ENCODE measurements around the gene TOM1L2.

The TOM1L2 gene

GRCh38 chr17:17840751-17841591 is 131.2 kb downstream of the TOM1L2 start:
- FAIRE-seq (peak; percentile 84), DNase-seq (ENCODE audit: insufficient read length, low spot score) (no peak)

GRCh38 chr17:17839791-17840707 is 132.2 kb downstream of the TOM1L2 start:
- peak; percentile 96 for FAIRE-seq
- TF ChIP-seq POLR2A (IDR thresholded peaks at IDR 0.05; ENCODE audit: low read depth, low read length) (peak; percentile 34; the same call in 1 of the 2 replicates), TAF1 (IDR thresholded peaks at IDR 0.05; ENCODE audit: low read depth, low read length) (no peak), POU2F2 (IDR thresholded peaks at IDR 0.05; ENCODE audit: low read depth, low read length) (0 out of 2 replicates have a peak, but pooled peaks have one; percentile 24), POLR2AphosphoS5 (IDR thresholded peaks at IDR 0.05; ENCODE audit: low read depth, low read length) (peak; percentile 38; the same call in 1 of the 2 replicates)
- peak; percentile 98 for DNase-seq (ENCODE audit: insufficient read length, low spot score)

More at GRCh38 chr17:17840751-17841591, 131.2 kb downstream of the TOM1L2 start:
- TF ChIP-seq PAX5 (IDR thresholded peaks at IDR 0.05; ENCODE audit: insufficient read depth, low read length, severe bottlenecking), result no peak

- TF ChIP-seq POLR2A (IDR thresholded peaks at IDR 0.05; ENCODE audit: low read depth, low read length), result no peak
- no peak for TF ChIP-seq PAX5 (IDR thresholded peaks at IDR 0.05; ENCODE audit: insufficient read depth, low read length, severe bottlenecking)
- no peak for TF ChIP-seq POLR2AphosphoS5 (IDR thresholded peaks at IDR 0.05; ENCODE audit: low read depth, low read length)
- no peak for TF ChIP-seq TAF1 (IDR thresholded peaks at IDR 0.05; ENCODE audit: low read depth, low read length)
- TF ChIP-seq POU2F2 (IDR thresholded peaks at IDR 0.05; ENCODE audit: low read depth, low read length), result no peak
- no peak for TF ChIP-seq SPI1 (IDR thresholded peaks at IDR 0.05; ENCODE audit: low read depth, low read length)
- no peak for DNase-seq (ENCODE audit: insufficient read length, low spot score)
- peak; percentile 63 for FAIRE-seq
Measured at GRCh38 chr17:17837966-17838962, 133.9 kb downstream of the TOM1L2 start.

- FAIRE-seq (peak; percentile 26), DNase-seq (ENCODE audit: insufficient read length, low spot score) (no peak)
- no peak for TF ChIP-seq TAF1 (IDR thresholded peaks at IDR 0.05; ENCODE audit: low read depth, low read length)
- no peak for TF ChIP-seq POLR2AphosphoS5 (IDR thresholded peaks at IDR 0.05; ENCODE audit: low read depth, low read length)
- no peak for TF ChIP-seq PAX5 (IDR thresholded peaks at IDR 0.05; ENCODE audit: insufficient read depth, low read length, severe bottlenecking)
- no peak for TF ChIP-seq POU2F2 (IDR thresholded peaks at IDR 0.05; ENCODE audit: low read depth, low read length)
- no peak for TF ChIP-seq SPI1 (IDR thresholded peaks at IDR 0.05; ENCODE audit: low read depth, low read length)
- TF ChIP-seq POLR2A (IDR thresholded peaks at IDR 0.05; ENCODE audit: low read depth, low read length), result no peak
Measured at GRCh38 chr17:17837380-17837821, 134.8 kb downstream of the TOM1L2 start.

- DNase-seq (ENCODE audit: insufficient read length, low spot score) (peak; percentile 72), FAIRE-seq (no peak)
- no peak for TF ChIP-seq PAX5 (IDR thresholded peaks at IDR 0.05; ENCODE audit: insufficient read depth, low read length, severe bottlenecking)
- TF ChIP-seq POLR2AphosphoS5 (IDR thresholded peaks at IDR 0.05; ENCODE audit: low read depth, low read length), result no peak
- no peak for TF ChIP-seq POU2F2 (IDR thresholded peaks at IDR 0.05; ENCODE audit: low read depth, low read length)
- TF ChIP-seq TAF1 (IDR thresholded peaks at IDR 0.05; ENCODE audit: low read depth, low read length), result no peak
- no peak for TF ChIP-seq POLR2A (IDR thresholded peaks at IDR 0.05; ENCODE audit: low read depth, low read length)
- TF ChIP-seq SPI1 (IDR thresholded peaks at IDR 0.05; ENCODE audit: low read depth, low read length), result no peak
Measured at GRCh38 chr17:17836818-17837379, 135.3 kb downstream of the TOM1L2 start, which contains the start of gene SREBF1. Gene SREBF1, minus strand, starts transcription at chr17:17836986. Its CDS starts 169 bp downstream, at chr17:17836817.

GRCh38 chr17:17836250-17836817 is 135.9 kb downstream of the TOM1L2 start:
- peak; percentile 98 for FAIRE-seq
- TF ChIP-seq POLR2AphosphoS5 (IDR thresholded peaks at IDR 0.05; ENCODE audit: low read depth, low read length) (peak; percentile 79), SPI1 (IDR thresholded peaks at IDR 0.05; ENCODE audit: low read depth, low read length) (no peak), PAX5 (IDR thresholded peaks at IDR 0.05; ENCODE audit: insufficient read depth, low read length, severe bottlenecking) (peak; percentile 41), POU2F2 (IDR thresholded peaks at IDR 0.05; ENCODE audit: low read depth, low read length) (no peak), POLR2A (IDR thresholded peaks at IDR 0.05; ENCODE audit: low read depth, low read length) (peak; percentile 73), TAF1 (IDR thresholded peaks at IDR 0.05; ENCODE audit: low read depth, low read length) (peak; percentile 48; the same call in 1 of the 2 replicates)

GRCh38 chr17:17835415-17836249 is 136.6 kb downstream of the TOM1L2 start:
- DNase-seq (ENCODE audit: insufficient read length, low spot score) (no peak), FAIRE-seq (no peak)
- TF ChIP-seq POU2F2 (IDR thresholded peaks at IDR 0.05; ENCODE audit: low read depth, low read length) (no peak), PAX5 (IDR thresholded peaks at IDR 0.05; ENCODE audit: insufficient read depth, low read length, severe bottlenecking) (no peak), SPI1 (IDR thresholded peaks at IDR 0.05; ENCODE audit: low read depth, low read length) (no peak), TAF1 (IDR thresholded peaks at IDR 0.05; ENCODE audit: low read depth, low read length) (no peak), POLR2A (IDR thresholded peaks at IDR 0.05; ENCODE audit: low read depth, low read length) (no peak), POLR2AphosphoS5 (IDR thresholded peaks at IDR 0.05; ENCODE audit: low read depth, low read length) (no peak)

More at GRCh38 chr17:17836250-17836817, 135.9 kb downstream of the TOM1L2 start:
- peak; percentile 93 for DNase-seq (ENCODE audit: insufficient read length, low spot score)

Measured in GM12891 (cell line).